HCT116 (cell line): ENCODE data around the gene MBD6. TPM values are rescaled to one million over a fixed set of nuclear protein-coding genes. Genes with fewer than 3 reads are reported as not detected.

Experiments
- ATAC-seq: fragments of 200-7000 bp; cut with Tn5 transposase; 2 replicates; pipeline ENCODE4 v1.9.1; 2020; ENCODE audit warnings: mild to moderate bottlenecking, moderate library complexity
- BruUV-seq: library from RNA; stranded (reverse); fragments of 400-500 nt; replicated peaks from 2 replicates; lab custom pipeline; 2021; lab: Mats Ljungman, UMichigan
- CTCF ChIA-PET: fragments of 300-600 bp; sonication (Branson Sonifier 250); formaldehyde crosslinking; loops from one replicate; lab custom pipeline; 2021; ENCODE audit warnings: antibody characterized with exemption; lab: Charles Lee
- POLR2A ChIA-PET: fragments of 300-600, 350-600 bp; sonication (Branson Sonifier 250); formaldehyde crosslinking; loops from one replicate; lab custom pipeline; 2021; ENCODE audit warnings: antibody characterized with exemption; lab: Charles Lee
- RAD21 ChIA-PET, 2 experiments: fragments of 300-600 bp; sonication (Branson Sonifier 250); formaldehyde crosslinking; loops; one replicate each; lab custom pipeline; 2023; ENCODE audit warnings: low total read pairs in 2 of 2; ENCODE audit not compliant: uncharacterized antibody in 2 of 2, unreplicated experiment in 2 of 2, low non-redundant PET in 1 of 2; lab: Charles Lee
- DNase-seq: peaks from one replicate; pipeline ENCODE4 v3.0.0-alpha.2; 2010; ENCODE audit warnings: low read depth, low spot score
- H2AFZ ChIP-seq: fragments of 200-600 bp; shearing (Covaris generic), sonication (generic); 2 replicates; pipeline ENCODE4 v1.6.1; 2017; ENCODE audit warnings: low read depth, mixed run types, mixed read lengths, antibody characterized with exemption, low read length; ENCODE audit not compliant: poor library complexity, severe bottlenecking
- H3K27ac ChIP-seq: 2 replicates; pipeline ENCODE4 v1.5.1; 2012; ENCODE audit warnings: low read depth, low read length
- H3K27me3 ChIP-seq: fragments of 200-600 bp; sonication (generic); 2 replicates; pipeline ENCODE4 v1.6.1; 2016; ENCODE audit warnings: mixed run types, low read length, mixed read lengths; ENCODE audit not compliant: insufficient read depth
- H3K36me3 ChIP-seq, 2 experiments: fragments of 200-500 bp in 1 of 2; fragments of 200-600 bp in 1 of 2; sonication (Bioruptor generic) in 1 of 2; sonication (generic) in 1 of 2; 2 replicates each; pipeline versions ENCODE4 v1.5.1 to v1.6.1; 2014 to 2016; ENCODE audit warnings: low read length in 2 of 2, inconsistent platforms in 1 of 2, mixed read lengths in 1 of 2, mixed run types in 1 of 2; ENCODE audit not compliant: insufficient read depth in 2 of 2, control insufficient read depth in 1 of 2
- H3K4me1 ChIP-seq, 2 experiments: fragments of 200-600 bp in 1 of 2; sonication (generic) in 1 of 2; 2 replicates each; pipeline versions ENCODE4 v1.5.1 to v1.6.1; 2012 to 2017; ENCODE audit warnings: low read length in 2 of 2, inconsistent platforms in 1 of 2, mild to moderate bottlenecking in 1 of 2, mixed read lengths in 1 of 2, mixed run types in 1 of 2, moderate library complexity in 1 of 2; ENCODE audit not compliant: insufficient read depth in 2 of 2, control insufficient read depth in 1 of 2
- H3K4me2 ChIP-seq: fragments of 200-600 bp; sonication (generic); 2 replicates; pipeline ENCODE4 v1.6.1; 2017; ENCODE audit warnings: mixed run types, low read length, mixed read lengths
- H3K4me3 ChIP-seq, 2 experiments: fragments of 200-600 bp in 1 of 2; sonication (generic) in 1 of 2; replicated peaks in 1 of 2; 2 replicates each; pipeline ENCODE4 v1.5.1; 2011 to 2016; ENCODE audit warnings: low read length in 2 of 2, control low read depth in 1 of 2, low read depth in 1 of 2, mild to moderate bottlenecking in 1 of 2, mixed read lengths in 1 of 2, mixed run types in 1 of 2
- H3K79me2 ChIP-seq: fragments of 200-600 bp; sonication (generic); 2 replicates; pipeline ENCODE4 v1.6.1; 2017; ENCODE audit warnings: mild to moderate bottlenecking, mixed run types, low read length, moderate library complexity, mixed read lengths; ENCODE audit not compliant: insufficient read depth
- H3K9ac ChIP-seq: fragments of 200-600 bp; sonication (generic); 2 replicates; pipeline ENCODE4 v1.6.1; 2016; ENCODE audit warnings: low read length, mixed read lengths
- H3K9me2 ChIP-seq: fragments of 200-600 bp; sonication (generic), shearing (Covaris generic); 2 replicates; pipeline ENCODE4 v1.6.1; 2017; ENCODE audit warnings: mixed run types, mild to moderate bottlenecking, moderate library complexity; ENCODE audit not compliant: insufficient read depth
- H3K9me3 ChIP-seq, 2 experiments: fragments of 200-500 bp in 1 of 2; fragments of 200-600 bp in 1 of 2; sonication (Bioruptor generic) in 1 of 2; sonication (generic) in 1 of 2; 2 replicates each; pipeline ENCODE4 v1.6.1; 2014 to 2017; ENCODE audit warnings: low read length in 2 of 2, mixed read lengths in 2 of 2, inconsistent platforms in 1 of 2, low read depth in 1 of 2, mild to moderate bottlenecking in 1 of 2, mixed run types in 1 of 2, moderate library complexity in 1 of 2; ENCODE audit not compliant: control insufficient read depth in 1 of 2, insufficient read depth in 1 of 2
- H4K20me1 ChIP-seq: fragments of 200-600 bp; sonication (generic), shearing (Covaris generic); 2 replicates; pipeline ENCODE4 v1.6.1; 2017; ENCODE audit warnings: mixed run types, mild to moderate bottlenecking, moderate library complexity; ENCODE audit not compliant: insufficient read depth
- CEBPB ChIP-seq: IDR thresholded peaks from 2 replicates; pipeline ENCODE4 v1.6.1; 2012; ENCODE audit warnings: low read depth
- EGR1 ChIP-seq: IDR thresholded peaks from 2 replicates; pipeline ENCODE4 v1.6.1; 2012; ENCODE audit warnings: low read depth
- ELF1 ChIP-seq: IDR thresholded peaks from 2 replicates; pipeline ENCODE4 v1.6.1; 2012; ENCODE audit warnings: low read depth, borderline replicate concordance
- EZH2 ChIP-seq: fragments of 200-600 bp; sonication (generic); IDR thresholded peaks from 2 replicates; pipeline ENCODE4 v1.6.1; 2017; ENCODE audit warnings: antibody characterized with exemption, mixed run types
- EZH2phosphoT487 ChIP-seq: fragments of 200-600 bp; IDR thresholded peaks from 2 replicates; pipeline ENCODE4 v1.6.1; 2018; ENCODE audit warnings: antibody characterized with exemption, borderline replicate concordance
- FOSL1 ChIP-seq: IDR thresholded peaks from 2 replicates; pipeline ENCODE4 v1.6.1; 2012; ENCODE audit warnings: low read depth
- JUND ChIP-seq: IDR thresholded peaks from 2 replicates; pipeline ENCODE4 v1.6.1; 2012
- POLR2A ChIP-seq: IDR thresholded peaks from 2 replicates; pipeline ENCODE4 v1.7.0; 2011; ENCODE audit warnings: borderline replicate concordance; ENCODE audit not compliant: insufficient read depth, insufficient read length; ENCODE audit errors: extremely low read depth
- POLR2AphosphoS5 ChIP-seq: IDR thresholded peaks from 2 replicates; pipeline ENCODE4 v1.6.1; 2011; ENCODE audit warnings: mild to moderate bottlenecking, low read depth, low read length, moderate library complexity
- RAD21 ChIP-seq: IDR thresholded peaks from 2 replicates; pipeline ENCODE4 v1.6.1; 2012; ENCODE audit warnings: low read depth, mild to moderate bottlenecking
- SIN3A ChIP-seq: IDR thresholded peaks from 2 replicates; pipeline ENCODE4 v1.6.1; 2012; ENCODE audit warnings: low read depth
- SP1 ChIP-seq: IDR thresholded peaks from 2 replicates; pipeline ENCODE4 v1.6.1; 2012; ENCODE audit warnings: low read depth
- TCF7L2 ChIP-seq: IDR thresholded peaks from 2 replicates; pipeline ENCODE4 v1.7.0; 2011; ENCODE audit warnings: borderline replicate concordance, inconsistent platforms; ENCODE audit not compliant: insufficient read depth, insufficient read length; ENCODE audit errors: extremely low read depth
- YY1 ChIP-seq: IDR thresholded peaks from 2 replicates; pipeline ENCODE4 v1.6.1; 2011; ENCODE audit warnings: low read length, low read depth, moderate library complexity, mild to moderate bottlenecking; ENCODE audit not compliant: insufficient replicate concordance; ENCODE audit errors: extremely low read depth
- ZFX ChIP-seq: fragments of 450-650 bp; IDR thresholded peaks from 2 replicates; pipeline ENCODE4 v1.6.1; 2017
- intact Hi-C: fragments of 100-400 bp; cut with micrococcal nuclease; formaldehyde crosslinking; loops from 2 replicates; pipeline ENCODE4 v1.10.0; 2022
- total RNA-seq: library from RNA; stranded (reverse); gene quantifications from one replicate; pipeline ENCODE4 v1.2.1, GENCODE V29; 2021; ENCODE audit not compliant: unreplicated experiment
- TF ChIP-seq, protein P1 (sequence below): IDR thresholded peaks from 2 replicates; pipeline ENCODE4 v1.6.1; 2011; ENCODE audit warnings: mild to moderate bottlenecking, low read length, moderate library complexity; ENCODE audit not compliant: insufficient replicate concordance; ENCODE audit errors: extremely low read depth
- TF ChIP-seq, protein P2 (sequence below): IDR thresholded peaks from 2 replicates; pipeline ENCODE4 v1.6.1; 2012
- TF ChIP-seq, protein P3 (sequence below): IDR thresholded peaks from 2 replicates; pipeline ENCODE4 v1.6.1; 2012; ENCODE audit warnings: low read depth
- TF ChIP-seq, protein P4 (sequence below): IDR thresholded peaks from 2 replicates; pipeline ENCODE4 v1.6.1; 2012
- TF ChIP-seq, protein P5 (sequence below), 3 experiments: fragments of 200-600 bp in 1 of 3; sonication (generic) in 1 of 3; IDR thresholded peaks in 2 of 3; conservative IDR thresholded peaks in 1 of 3; 2 replicates each; pipeline ENCODE4 v1.5.1; 2012 to 2017; ENCODE audit warnings: low read depth in 2 of 3, low read length in 2 of 3, antibody characterized with exemption in 1 of 3, borderline replicate concordance in 1 of 3, control low read depth in 1 of 3, mild to moderate bottlenecking in 1 of 3, mixed read lengths in 1 of 3, mixed run types in 1 of 3, moderate library complexity in 1 of 3; ENCODE audit not compliant: insufficient read depth in 1 of 3

Gene MBD6
- total RNA-seq, 1 experiment from 2014 or later = 70.1 TPM

DNA sequence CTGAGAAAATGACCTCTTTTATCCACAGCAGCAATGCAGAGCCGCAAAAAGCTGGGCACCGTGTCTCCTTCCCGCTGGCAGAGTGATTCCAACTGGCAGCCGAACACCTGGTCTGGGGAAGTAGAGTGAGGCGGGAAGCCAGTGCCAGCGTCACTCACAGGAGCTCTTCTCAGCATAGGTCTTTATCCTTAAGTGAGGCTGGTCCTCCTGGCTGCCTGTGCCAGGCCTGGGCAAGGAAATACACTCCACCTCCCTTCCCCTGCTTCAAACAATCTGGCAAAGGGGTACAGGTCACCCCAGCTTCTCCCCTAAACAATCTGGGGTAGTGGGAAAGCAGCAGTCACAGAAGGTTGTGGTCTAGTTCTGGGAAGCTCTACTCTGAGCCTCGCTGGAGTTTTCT, 47.8 kb upstream of the MBD6 start:
- H3K9me2 ChIP-seq = no peaks in the 10 kb centered on the region
- H3K4me3 ChIP-seq = no peak overlapping the region
- no TSS peak for BruUV-seq
- ChIA-PET POLR2A (interaction anchor here (0.6 kb wide), 1 partner anchor 29 kb away, joined by 4 read pairs; no protein-coding TSS in a partner anchor), RAD21 (interaction anchor here in 1 of 2 experiments (0.7 kb wide), 1 partner anchor 16 kb away, joined by 3 read pairs; no protein-coding TSS in a partner anchor), CTCF (no interaction called here)
- H3K4me1 ChIP-seq = peaks cover 0 to 16% of the 10 kb centered on the region in 2 experiments; a peak in 2 of 4 replicates
- no peak for ATAC-seq
- no peaks in the 10 kb centered on the region for H3K9me3 ChIP-seq
- no peaks in the 10 kb centered on the region for H3K36me3 ChIP-seq
- TF ChIP-seq EZH2 = no peak
- no peak for TF ChIP-seq FOSL1
- TF ChIP-seq, protein P1, sequence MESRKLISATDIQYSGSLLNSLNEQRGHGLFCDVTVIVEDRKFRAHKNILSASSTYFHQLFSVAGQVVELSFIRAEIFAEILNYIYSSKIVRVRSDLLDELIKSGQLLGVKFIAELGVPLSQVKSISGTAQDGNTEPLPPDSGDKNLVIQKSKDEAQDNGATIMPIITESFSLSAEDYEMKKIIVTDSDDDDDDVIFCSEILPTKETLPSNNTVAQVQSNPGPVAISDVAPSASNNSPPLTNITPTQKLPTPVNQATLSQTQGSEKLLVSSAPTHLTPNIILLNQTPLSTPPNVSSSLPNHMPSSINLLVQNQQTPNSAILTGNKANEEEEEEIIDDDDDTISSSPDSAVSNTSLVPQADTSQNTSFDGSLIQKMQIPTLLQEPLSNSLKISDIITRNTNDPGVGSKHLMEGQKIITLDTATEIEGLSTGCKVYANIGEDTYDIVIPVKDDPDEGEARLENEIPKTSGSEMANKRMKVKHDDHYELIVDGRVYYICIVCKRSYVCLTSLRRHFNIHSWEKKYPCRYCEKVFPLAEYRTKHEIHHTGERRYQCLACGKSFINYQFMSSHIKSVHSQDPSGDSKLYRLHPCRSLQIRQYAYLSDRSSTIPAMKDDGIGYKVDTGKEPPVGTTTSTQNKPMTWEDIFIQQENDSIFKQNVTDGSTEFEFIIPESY = no peak
- TF ChIP-seq RAD21 = no peak
- TF ChIP-seq SP1 = no peak
- TF ChIP-seq, protein P2, sequence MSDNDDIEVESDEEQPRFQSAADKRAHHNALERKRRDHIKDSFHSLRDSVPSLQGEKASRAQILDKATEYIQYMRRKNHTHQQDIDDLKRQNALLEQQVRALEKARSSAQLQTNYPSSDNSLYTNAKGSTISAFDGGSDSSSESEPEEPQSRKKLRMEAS = no peak
- TF ChIP-seq, protein P3, sequence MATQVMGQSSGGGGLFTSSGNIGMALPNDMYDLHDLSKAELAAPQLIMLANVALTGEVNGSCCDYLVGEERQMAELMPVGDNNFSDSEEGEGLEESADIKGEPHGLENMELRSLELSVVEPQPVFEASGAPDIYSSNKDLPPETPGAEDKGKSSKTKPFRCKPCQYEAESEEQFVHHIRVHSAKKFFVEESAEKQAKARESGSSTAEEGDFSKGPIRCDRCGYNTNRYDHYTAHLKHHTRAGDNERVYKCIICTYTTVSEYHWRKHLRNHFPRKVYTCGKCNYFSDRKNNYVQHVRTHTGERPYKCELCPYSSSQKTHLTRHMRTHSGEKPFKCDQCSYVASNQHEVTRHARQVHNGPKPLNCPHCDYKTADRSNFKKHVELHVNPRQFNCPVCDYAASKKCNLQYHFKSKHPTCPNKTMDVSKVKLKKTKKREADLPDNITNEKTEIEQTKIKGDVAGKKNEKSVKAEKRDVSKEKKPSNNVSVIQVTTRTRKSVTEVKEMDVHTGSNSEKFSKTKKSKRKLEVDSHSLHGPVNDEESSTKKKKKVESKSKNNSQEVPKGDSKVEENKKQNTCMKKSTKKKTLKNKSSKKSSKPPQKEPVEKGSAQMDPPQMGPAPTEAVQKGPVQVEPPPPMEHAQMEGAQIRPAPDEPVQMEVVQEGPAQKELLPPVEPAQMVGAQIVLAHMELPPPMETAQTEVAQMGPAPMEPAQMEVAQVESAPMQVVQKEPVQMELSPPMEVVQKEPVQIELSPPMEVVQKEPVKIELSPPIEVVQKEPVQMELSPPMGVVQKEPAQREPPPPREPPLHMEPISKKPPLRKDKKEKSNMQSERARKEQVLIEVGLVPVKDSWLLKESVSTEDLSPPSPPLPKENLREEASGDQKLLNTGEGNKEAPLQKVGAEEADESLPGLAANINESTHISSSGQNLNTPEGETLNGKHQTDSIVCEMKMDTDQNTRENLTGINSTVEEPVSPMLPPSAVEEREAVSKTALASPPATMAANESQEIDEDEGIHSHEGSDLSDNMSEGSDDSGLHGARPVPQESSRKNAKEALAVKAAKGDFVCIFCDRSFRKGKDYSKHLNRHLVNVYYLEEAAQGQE = no peak
- no peak for TF ChIP-seq YY1
- TF ChIP-seq POLR2A = no peak
- TF ChIP-seq CEBPB = no peak
- TF ChIP-seq, protein P4, sequence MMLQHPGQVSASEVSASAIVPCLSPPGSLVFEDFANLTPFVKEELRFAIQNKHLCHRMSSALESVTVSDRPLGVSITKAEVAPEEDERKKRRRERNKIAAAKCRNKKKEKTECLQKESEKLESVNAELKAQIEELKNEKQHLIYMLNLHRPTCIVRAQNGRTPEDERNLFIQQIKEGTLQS = no peak
- no peak for TF ChIP-seq ZFX
- no peak for TF ChIP-seq POLR2AphosphoS5
- no peak for TF ChIP-seq EGR1
- no peak for TF ChIP-seq JUND
- TF ChIP-seq ELF1 = no peak
- no peak for TF ChIP-seq EZH2phosphoT487
- TF ChIP-seq, protein P5, sequence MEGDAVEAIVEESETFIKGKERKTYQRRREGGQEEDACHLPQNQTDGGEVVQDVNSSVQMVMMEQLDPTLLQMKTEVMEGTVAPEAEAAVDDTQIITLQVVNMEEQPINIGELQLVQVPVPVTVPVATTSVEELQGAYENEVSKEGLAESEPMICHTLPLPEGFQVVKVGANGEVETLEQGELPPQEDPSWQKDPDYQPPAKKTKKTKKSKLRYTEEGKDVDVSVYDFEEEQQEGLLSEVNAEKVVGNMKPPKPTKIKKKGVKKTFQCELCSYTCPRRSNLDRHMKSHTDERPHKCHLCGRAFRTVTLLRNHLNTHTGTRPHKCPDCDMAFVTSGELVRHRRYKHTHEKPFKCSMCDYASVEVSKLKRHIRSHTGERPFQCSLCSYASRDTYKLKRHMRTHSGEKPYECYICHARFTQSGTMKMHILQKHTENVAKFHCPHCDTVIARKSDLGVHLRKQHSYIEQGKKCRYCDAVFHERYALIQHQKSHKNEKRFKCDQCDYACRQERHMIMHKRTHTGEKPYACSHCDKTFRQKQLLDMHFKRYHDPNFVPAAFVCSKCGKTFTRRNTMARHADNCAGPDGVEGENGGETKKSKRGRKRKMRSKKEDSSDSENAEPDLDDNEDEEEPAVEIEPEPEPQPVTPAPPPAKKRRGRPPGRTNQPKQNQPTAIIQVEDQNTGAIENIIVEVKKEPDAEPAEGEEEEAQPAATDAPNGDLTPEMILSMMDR (IDR thresholded peaks at IDR 0.05 in 2 of 3, conservative IDR thresholded peaks at IDR 0.05 in 1 of 3; ENCODE audit: borderline replicate concordance in 1 of 3, insufficient read depth in 1 of 3, low read depth in 2 of 3, low read length in 2 of 3) = no peak
- TF ChIP-seq TCF7L2 = no peak
- no peak for TF ChIP-seq SIN3A
- H3K79me2 ChIP-seq = no peaks in the 10 kb centered on the region
- H2AFZ ChIP-seq = no peak overlapping the region
- H3K27me3 ChIP-seq = peaks cover 21% of the 10 kb centered on the region; the same call in 1 of the 2 replicates
- H3K9ac ChIP-seq = no peak overlapping the region
- no peak overlapping the region for H3K27ac ChIP-seq
- H4K20me1 ChIP-seq = no peaks in the 10 kb centered on the region
- H3K4me2 ChIP-seq = no peak overlapping the region
- intact Hi-C loops = no loop called here
- DNase-seq = no peak
